ENCODE data around the gene FAM184A. TPM values are rescaled to one million over a fixed set of nuclear protein-coding genes. Genes with fewer than 3 reads are reported as not detected.

Gene FAM184A
- total RNA-seq, 4 donors from 2014 or later: 0.20 to 13.1 (median 2.9) TPM

- in situ Hi-C loops (cut with MboI; ENCODE audit: low pct_ligation_motif_present in 1 of 4, low pct_unique_long_range_greater_than_20kb in 1 of 4, low sequenced_read_pairs in 3 of 4) (loop anchor here in 3 of 4 donors (10.0 kb wide), 1 partner anchor 152 kb away; no protein-coding TSS in a partner anchor), intact Hi-C loops (cut with DNase I; ENCODE audit: low total_unique reads) (no loop called here)
- no peaks in the 10 kb centered on the region for H3K27me3 ChIP-seq
- no peak for TF ChIP-seq POLR2AphosphoS5 (IDR thresholded peaks at IDR 0.05)
- TF ChIP-seq EP300 (IDR thresholded peaks at IDR 0.05; ENCODE audit: low read depth): no peak
- TF ChIP-seq, protein P1, sequence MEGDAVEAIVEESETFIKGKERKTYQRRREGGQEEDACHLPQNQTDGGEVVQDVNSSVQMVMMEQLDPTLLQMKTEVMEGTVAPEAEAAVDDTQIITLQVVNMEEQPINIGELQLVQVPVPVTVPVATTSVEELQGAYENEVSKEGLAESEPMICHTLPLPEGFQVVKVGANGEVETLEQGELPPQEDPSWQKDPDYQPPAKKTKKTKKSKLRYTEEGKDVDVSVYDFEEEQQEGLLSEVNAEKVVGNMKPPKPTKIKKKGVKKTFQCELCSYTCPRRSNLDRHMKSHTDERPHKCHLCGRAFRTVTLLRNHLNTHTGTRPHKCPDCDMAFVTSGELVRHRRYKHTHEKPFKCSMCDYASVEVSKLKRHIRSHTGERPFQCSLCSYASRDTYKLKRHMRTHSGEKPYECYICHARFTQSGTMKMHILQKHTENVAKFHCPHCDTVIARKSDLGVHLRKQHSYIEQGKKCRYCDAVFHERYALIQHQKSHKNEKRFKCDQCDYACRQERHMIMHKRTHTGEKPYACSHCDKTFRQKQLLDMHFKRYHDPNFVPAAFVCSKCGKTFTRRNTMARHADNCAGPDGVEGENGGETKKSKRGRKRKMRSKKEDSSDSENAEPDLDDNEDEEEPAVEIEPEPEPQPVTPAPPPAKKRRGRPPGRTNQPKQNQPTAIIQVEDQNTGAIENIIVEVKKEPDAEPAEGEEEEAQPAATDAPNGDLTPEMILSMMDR (IDR thresholded peaks at IDR 0.05): no peak
- TF ChIP-seq POLR2A (IDR thresholded peaks at IDR 0.05): no peak
- DNase-seq: no peak
- H3K9me3 ChIP-seq: no peaks in the 10 kb centered on the region
- no peaks in the 10 kb centered on the region for H3K36me3 ChIP-seq
- H3K4me3 ChIP-seq: no peak overlapping the region
- no peaks in the 10 kb centered on the region for H3K4me1 ChIP-seq
- H3K27ac ChIP-seq: no peak overlapping the region
These were observed 115.5 kb downstream of the FAM184A start for GRCh38 chr6:118963003-118963402.

DNA sequence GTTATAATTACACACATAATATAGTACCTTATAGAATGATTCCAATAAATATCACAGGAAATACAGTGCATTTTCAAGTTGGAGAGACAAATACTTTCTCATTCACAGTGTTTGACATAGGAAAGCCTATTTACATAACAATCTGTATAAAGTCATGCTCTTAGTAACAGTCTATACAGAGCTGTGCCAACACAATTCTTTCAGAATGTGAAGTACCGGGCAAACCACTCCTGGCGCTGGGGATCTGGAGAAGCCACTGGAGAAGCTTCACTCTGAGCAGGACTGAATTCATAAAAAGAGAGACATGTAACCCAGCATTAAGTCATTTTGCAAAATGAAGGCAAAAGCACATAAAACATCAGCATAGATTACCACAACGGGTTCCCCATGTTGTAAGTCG, 118.6 kb downstream of the FAM184A start:
- no peak overlapping the region for H3K27ac ChIP-seq
- H3K4me3 ChIP-seq: no peak overlapping the region
- in situ Hi-C loops (cut with MboI; ENCODE audit: low pct_ligation_motif_present in 1 of 4, low pct_unique_long_range_greater_than_20kb in 1 of 4, low sequenced_read_pairs in 3 of 4): loop anchor here in 3 of 4 donors (10.0 kb wide), 1 partner anchor 155 kb away; no protein-coding TSS in a partner anchor
- DNase-seq: no peak
- H3K27me3 ChIP-seq: no peaks in the 10 kb centered on the region
- no peaks in the 10 kb centered on the region for H3K9me3 ChIP-seq
- H3K36me3 ChIP-seq: no peaks in the 10 kb centered on the region
- TF ChIP-seq, protein P1 (IDR thresholded peaks at IDR 0.05): no peak
- TF ChIP-seq POLR2A (IDR thresholded peaks at IDR 0.05) (no peak), EP300 (IDR thresholded peaks at IDR 0.05; ENCODE audit: low read depth) (no peak), POLR2AphosphoS5 (IDR thresholded peaks at IDR 0.05) (no peak)
- WGBS, 2 donors (ENCODE audit: low coverage in 1 of 2): 77 to 87% methylated on average over 4 of the region's 4 CpGs
- intact Hi-C loops (cut with DNase I; ENCODE audit: low total_unique reads): no loop called here
- no peaks in the 10 kb centered on the region for H3K4me1 ChIP-seq

- H3K4me3 ChIP-seq: no peak overlapping the region
- TF ChIP-seq, protein P1 (IDR thresholded peaks at IDR 0.05): no peak
- TF ChIP-seq POLR2A (IDR thresholded peaks at IDR 0.05) (no peak), EP300 (IDR thresholded peaks at IDR 0.05; ENCODE audit: low read depth) (no peak), POLR2AphosphoS5 (IDR thresholded peaks at IDR 0.05) (no peak)
- no peak for DNase-seq
- no peaks in the 10 kb centered on the region for H3K27me3 ChIP-seq
- no peaks in the 10 kb centered on the region for H3K9me3 ChIP-seq
- no peak overlapping the region for H3K27ac ChIP-seq
- in situ Hi-C loops (cut with MboI; ENCODE audit: low pct_ligation_motif_present in 1 of 4, low pct_unique_long_range_greater_than_20kb in 1 of 4, low sequenced_read_pairs in 3 of 4): no loop called here
- intact Hi-C loops (cut with DNase I; ENCODE audit: low total_unique reads): no loop called here
- 78 to 85% methylated on average over 2 of the region's 2 CpGs for WGBS, 2 donors (ENCODE audit: low coverage in 1 of 2)
- H3K4me1 ChIP-seq: no peaks in the 10 kb centered on the region
- H3K36me3 ChIP-seq: no peaks in the 10 kb centered on the region
These were observed 125.1 kb downstream of the FAM184A start for GRCh38 chr6:118953391-118953790.

DNA sequence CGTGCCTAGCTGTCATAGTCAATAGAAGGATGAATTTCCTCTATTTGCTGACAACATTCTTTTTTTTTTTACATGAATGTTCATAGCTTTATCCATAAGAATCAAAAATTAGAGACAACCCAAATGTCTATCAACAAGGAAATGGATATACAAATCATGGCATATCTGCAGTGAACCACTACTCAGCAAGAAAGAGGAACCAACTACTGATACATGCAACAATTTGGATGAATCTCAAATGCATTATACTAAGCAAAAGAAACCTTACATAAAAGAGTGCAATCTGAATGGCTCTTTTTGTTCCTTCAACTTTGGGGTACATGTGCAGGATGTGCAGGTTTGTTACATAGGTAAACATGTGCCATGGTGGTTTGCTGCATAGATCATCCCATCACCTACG, 125.8 kb downstream of the FAM184A start:
- Histone ChIP-seq H3K27me3 (no peaks in the 10 kb centered on the region), H3K27ac (no peak overlapping the region), H3K4me3 (no peak overlapping the region), H3K36me3 (no peaks in the 10 kb centered on the region), H3K4me1 (no peaks in the 10 kb centered on the region), H3K9me3 (peaks cover 0 to 4% of the 10 kb centered on the region in 2 donors)
- DNase-seq: no peak
- in situ Hi-C loops (cut with MboI; ENCODE audit: low pct_ligation_motif_present in 1 of 4, low pct_unique_long_range_greater_than_20kb in 1 of 4, low sequenced_read_pairs in 3 of 4) (no loop called here), intact Hi-C loops (cut with DNase I; ENCODE audit: low total_unique reads) (no loop called here)
- no peak for TF ChIP-seq POLR2A (IDR thresholded peaks at IDR 0.05)
- TF ChIP-seq POLR2AphosphoS5 (IDR thresholded peaks at IDR 0.05): no peak
- TF ChIP-seq EP300 (IDR thresholded peaks at IDR 0.05; ENCODE audit: low read depth): no peak
- TF ChIP-seq, protein P1 (IDR thresholded peaks at IDR 0.05): no peak
- 97 to 100% methylated on average over 2 of the region's 2 CpGs for WGBS, 2 donors (ENCODE audit: low coverage in 1 of 2)
